ENCODE results near the gene GPC3.

DNA sequence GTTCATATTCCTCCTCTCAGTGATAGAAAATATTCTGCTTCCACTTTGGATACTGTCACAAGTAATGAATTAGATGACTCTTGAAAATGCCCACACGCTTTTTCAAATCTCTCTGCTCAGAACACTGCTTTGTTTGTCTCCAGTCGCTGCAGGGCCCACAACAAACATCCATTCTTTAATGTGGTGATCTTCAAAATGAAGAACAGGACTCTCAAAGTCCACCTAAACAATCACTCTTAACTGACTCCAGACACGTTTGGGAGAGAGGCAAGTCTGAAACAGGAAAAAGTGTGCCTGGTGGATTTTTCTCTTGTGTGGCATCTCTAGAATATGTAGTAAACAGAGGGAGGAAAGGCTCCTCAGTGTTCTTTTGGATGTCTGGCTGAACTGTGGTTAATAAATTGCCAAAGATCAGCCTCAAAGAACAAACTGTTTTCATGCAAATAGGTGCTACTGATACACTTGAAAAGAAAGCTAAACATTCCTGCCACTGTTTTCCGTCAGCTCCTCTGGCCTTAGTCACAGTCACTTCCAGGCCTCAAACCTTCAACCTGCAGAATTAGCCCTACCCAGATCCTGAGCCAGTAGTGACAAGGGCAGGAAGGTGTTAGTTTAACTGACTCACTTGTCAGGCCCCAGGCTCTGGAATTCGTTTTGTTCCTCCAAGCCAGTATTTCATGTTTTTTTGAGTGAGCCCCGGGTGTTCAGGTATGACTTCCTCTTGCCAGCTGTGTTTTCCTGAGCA, 310.5 kb downstream of the GPC3 start:
- TF ChIP-seq, protein P1, sequence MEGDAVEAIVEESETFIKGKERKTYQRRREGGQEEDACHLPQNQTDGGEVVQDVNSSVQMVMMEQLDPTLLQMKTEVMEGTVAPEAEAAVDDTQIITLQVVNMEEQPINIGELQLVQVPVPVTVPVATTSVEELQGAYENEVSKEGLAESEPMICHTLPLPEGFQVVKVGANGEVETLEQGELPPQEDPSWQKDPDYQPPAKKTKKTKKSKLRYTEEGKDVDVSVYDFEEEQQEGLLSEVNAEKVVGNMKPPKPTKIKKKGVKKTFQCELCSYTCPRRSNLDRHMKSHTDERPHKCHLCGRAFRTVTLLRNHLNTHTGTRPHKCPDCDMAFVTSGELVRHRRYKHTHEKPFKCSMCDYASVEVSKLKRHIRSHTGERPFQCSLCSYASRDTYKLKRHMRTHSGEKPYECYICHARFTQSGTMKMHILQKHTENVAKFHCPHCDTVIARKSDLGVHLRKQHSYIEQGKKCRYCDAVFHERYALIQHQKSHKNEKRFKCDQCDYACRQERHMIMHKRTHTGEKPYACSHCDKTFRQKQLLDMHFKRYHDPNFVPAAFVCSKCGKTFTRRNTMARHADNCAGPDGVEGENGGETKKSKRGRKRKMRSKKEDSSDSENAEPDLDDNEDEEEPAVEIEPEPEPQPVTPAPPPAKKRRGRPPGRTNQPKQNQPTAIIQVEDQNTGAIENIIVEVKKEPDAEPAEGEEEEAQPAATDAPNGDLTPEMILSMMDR (conservative IDR thresholded peaks at IDR 0.05): no peak
- no peak for TF ChIP-seq ZFX (IDR thresholded peaks at IDR 0.05)

Measured in C4-2B (cell line).